Suprapubic skin (tissue), 4 donors: ENCODE results near the gene FOXJ3. TPM values are rescaled to one million over a fixed set of nuclear protein-coding genes. Genes with fewer than 3 reads are reported as not detected.

Experiments used
- DNase-seq, 2 donors: peaks; one replicate each; pipeline ENCODE4 v3.0.0-alpha.2; 2019; ENCODE audit warnings: low spot score in 2 of 2
- H3K27ac ChIP-seq: fragments of 200-600 bp; sonication (generic); one replicate; pipeline ENCODE4 v1.5.1; 2019
- H3K27me3 ChIP-seq: fragments of 200-600 bp; sonication (generic); one replicate; pipeline ENCODE4 v1.5.1; 2019
- H3K36me3 ChIP-seq: fragments of 200-600 bp; sonication (generic); one replicate; pipeline ENCODE4 v1.5.1; 2019
- H3K4me1 ChIP-seq: fragments of 200-600 bp; sonication (generic); one replicate; pipeline ENCODE4 v1.5.1; 2019
- H3K4me3 ChIP-seq: fragments of 200-600 bp; sonication (generic); one replicate; pipeline ENCODE4 v1.5.1; 2019; ENCODE audit warnings: mild to moderate bottlenecking
- H3K9me3 ChIP-seq: fragments of 200-600 bp; sonication (generic); one replicate; pipeline ENCODE4 v1.5.1; 2019
- CTCF ChIP-seq, 2 donors: fragments of 200-600 bp in 1 of 2; fragments of 450-650 bp in 1 of 2; sonication (generic) in 1 of 2; IDR thresholded peaks; one replicate each; pipeline ENCODE4 v1.5.1; 2016 to 2019; ENCODE audit warnings: antibody characterized with exemption in 2 of 2, mild to moderate bottlenecking in 1 of 2, moderate library complexity in 1 of 2
- EP300 ChIP-seq: sonication (generic); formaldehyde crosslinking; IDR thresholded peaks from one replicate; pipeline ENCODE4 v1.6.1; 2017; ENCODE audit warnings: antibody characterized with exemption
- POLR2A ChIP-seq, 2 donors: fragments of 450-650 bp; IDR thresholded peaks; one replicate each; pipeline ENCODE4 v1.6.1; 2017; ENCODE audit warnings: antibody characterized with exemption in 2 of 2, mild to moderate bottlenecking in 2 of 2, moderate library complexity in 2 of 2
- POLR2AphosphoS5 ChIP-seq, 3 donors: sonication (generic); formaldehyde crosslinking; IDR thresholded peaks; one replicate each; pipeline ENCODE4 v1.6.1; 2017; ENCODE audit warnings: antibody characterized with exemption in 3 of 3
- WGBS: methylation state at CpG from one replicate; pipeline ENCODE4 v1.1.5; 2018; 5-methylcytosine and 5-hydroxymethylcytosine counted together
- total RNA-seq, 4 donors: library from RNA; depleted of rRNA; stranded (reverse); fragments of >200 nt; gene quantifications; one replicate each; pipeline ENCODE4 v1.1.0, GENCODE V29; 2016

The FOXJ3 gene
- total RNA-seq, 4 donors from 2014 or later = 37.0 to 71.0 (median 41.1) TPM

GRCh38 chr1:42348498-42348897 lies 13.5 kb upstream of the FOXJ3 start:
- TF ChIP-seq POLR2AphosphoS5 (IDR thresholded peaks at IDR 0.05) (no peak), EP300 (no peak), CTCF (IDR thresholded peaks at IDR 0.05) (no peak), POLR2A (IDR thresholded peaks at IDR 0.05) (no peak)
- H3K9me3 ChIP-seq = no peaks in the 10 kb centered on the region
- no peaks in the 10 kb centered on the region for H3K36me3 ChIP-seq
- H3K4me3 ChIP-seq = no peak overlapping the region
- peaks cover 7% of the 10 kb centered on the region for H3K27me3 ChIP-seq
- no peak for DNase-seq
- H3K4me1 ChIP-seq = no peaks in the 10 kb centered on the region
- no peak overlapping the region for H3K27ac ChIP-seq

- 75% methylated on average over 5 of the region's 5 CpGs for whole genome bisulfite sequencing
- no peaks in the 10 kb centered on the region for H3K36me3 ChIP-seq
- no peaks in the 10 kb centered on the region for H3K4me1 ChIP-seq
- no peaks in the 10 kb centered on the region for H3K27me3 ChIP-seq
- H3K27ac ChIP-seq = no peak overlapping the region
- no peak for DNase-seq
- TF ChIP-seq CTCF (IDR thresholded peaks at IDR 0.05) = no peak
- TF ChIP-seq EP300 = no peak
- TF ChIP-seq POLR2AphosphoS5 (IDR thresholded peaks at IDR 0.05) = no peak
- no peak for TF ChIP-seq POLR2A (IDR thresholded peaks at IDR 0.05)
- no peaks in the 10 kb centered on the region for H3K9me3 ChIP-seq
- H3K4me3 ChIP-seq = no peak overlapping the region
Observed at GRCh38 chr1:42343049-42343448, 8.0 kb upstream of the FOXJ3 start.

GRCh38 chr1:42340901-42341300 lies 5.9 kb upstream of the FOXJ3 start:
- TF ChIP-seq POLR2AphosphoS5 (IDR thresholded peaks at IDR 0.05) (no peak), POLR2A (IDR thresholded peaks at IDR 0.05) (no peak), EP300 (no peak), CTCF (IDR thresholded peaks at IDR 0.05) (no peak)
- Histone ChIP-seq H3K4me1 (peaks cover 6% of the 10 kb centered on the region), H3K36me3 (no peaks in the 10 kb centered on the region), H3K4me3 (no peak overlapping the region), H3K9me3 (no peaks in the 10 kb centered on the region), H3K27me3 (no peaks in the 10 kb centered on the region), H3K27ac (no peak overlapping the region)
- DNase-seq = no peak
- WGBS = 100% methylated on average over 1 of the region's 1 CpG

GRCh38 chr1:42340093-42340492 lies 5.1 kb upstream of the FOXJ3 start:
- no peak for DNase-seq
- no peaks in the 10 kb centered on the region for H3K36me3 ChIP-seq
- H3K9me3 ChIP-seq = no peaks in the 10 kb centered on the region
- H3K27me3 ChIP-seq = no peaks in the 10 kb centered on the region
- no peak for TF ChIP-seq POLR2A (IDR thresholded peaks at IDR 0.05)
- TF ChIP-seq POLR2AphosphoS5 (IDR thresholded peaks at IDR 0.05) = no peak
- TF ChIP-seq CTCF (IDR thresholded peaks at IDR 0.05) = no peak
- no peak for TF ChIP-seq EP300
- H3K4me3 ChIP-seq = no peak overlapping the region
- no peak overlapping the region for H3K27ac ChIP-seq
- H3K4me1 ChIP-seq = peaks cover 8% of the 10 kb centered on the region
- WGBS = 72% methylated on average over 2 of the region's 2 CpGs

GRCh38 chr1:42336978-42337377 lies 1.9 kb upstream of the FOXJ3 start:
- Histone ChIP-seq H3K4me1 (peaks cover 31% of the 10 kb centered on the region), H3K9me3 (no peaks in the 10 kb centered on the region), H3K36me3 (no peaks in the 10 kb centered on the region), H3K4me3 (no peak overlapping the region), H3K27ac (no peak overlapping the region), H3K27me3 (no peaks in the 10 kb centered on the region)
- no peak for DNase-seq
- no peak for TF ChIP-seq POLR2AphosphoS5 (IDR thresholded peaks at IDR 0.05)
- TF ChIP-seq CTCF (IDR thresholded peaks at IDR 0.05) = no peak
- TF ChIP-seq POLR2A (IDR thresholded peaks at IDR 0.05) = no peak
- TF ChIP-seq EP300 = no peak
- WGBS = 67% methylated on average over 6 of the region's 6 CpGs
